OCI-LY1 (cell line): ENCODE data around the gene TERB1.

Experiments
- H2AFZ ChIP-seq: fragments of 200-600 bp; sonication (generic), shearing (Covaris generic); 2 replicates; pipeline ENCODE4 v1.6.0; 2014; ENCODE audit warnings: antibody characterized with exemption, mild to moderate bottlenecking, low read length
- H3F3A ChIP-seq: fragments of 200-600 bp; sonication (generic), shearing (Covaris generic); 2 replicates; pipeline ENCODE4 v1.6.0; 2014; ENCODE audit warnings: mild to moderate bottlenecking, antibody characterized with exemption, low read length, moderate library complexity; ENCODE audit not compliant: insufficient read depth
- H3K27ac ChIP-seq: fragments of 200-600 bp; sonication (generic); 2 replicates; pipeline ENCODE4 v1.5.1; 2014; ENCODE audit warnings: low read length, mixed run types, mild to moderate bottlenecking, low read depth; ENCODE audit not compliant: poor library complexity, severe bottlenecking
- H3K27me3 ChIP-seq: fragments of 200-600 bp; sonication (generic); 2 replicates; pipeline ENCODE4 v1.6.0; 2014; ENCODE audit warnings: antibody characterized with exemption, mild to moderate bottlenecking, low read length, moderate library complexity; ENCODE audit not compliant: insufficient read depth
- H3K36me3 ChIP-seq: fragments of 200-600 bp; sonication (generic); 2 replicates; pipeline ENCODE4 v1.6.1; 2014; ENCODE audit warnings: mild to moderate bottlenecking, antibody characterized with exemption, low read length, moderate library complexity, mixed read lengths; ENCODE audit not compliant: insufficient read depth
- H3K4me1 ChIP-seq: fragments of 200-600 bp; sonication (generic); 2 replicates; pipeline ENCODE4 v1.5.1; 2014; ENCODE audit warnings: mild to moderate bottlenecking, low read length, moderate library complexity; ENCODE audit not compliant: insufficient read depth, severe bottlenecking
- H3K4me2 ChIP-seq: fragments of 200-600 bp; sonication (generic), shearing (Covaris generic); 2 replicates; pipeline ENCODE4 v1.6.1; 2014; ENCODE audit warnings: low read length
- H3K4me3 ChIP-seq: fragments of 200-600 bp; sonication (generic); 2 replicates; pipeline ENCODE4 v1.5.1; 2014; ENCODE audit warnings: low read length, low read depth, mild to moderate bottlenecking, mixed read lengths; ENCODE audit not compliant: poor library complexity, severe bottlenecking
- H3K79me2 ChIP-seq: fragments of 200-600 bp; shearing (Covaris generic); 2 replicates; pipeline ENCODE4 v1.6.1; 2016; ENCODE audit warnings: mixed run types, low read length, mixed read lengths; ENCODE audit not compliant: insufficient read depth
- H3K9ac ChIP-seq: fragments of 200-600 bp; sonication (generic), shearing (Covaris generic); 2 replicates; pipeline ENCODE4 v1.6.1; 2014; ENCODE audit warnings: mild to moderate bottlenecking, low read length, mixed read lengths
- H3K9me2 ChIP-seq: fragments of 200-600 bp; sonication (generic), shearing (Covaris generic); 2 replicates; pipeline ENCODE4 v1.6.1; 2014; ENCODE audit warnings: low read depth, mild to moderate bottlenecking, low read length, mixed read lengths
- H3K9me3 ChIP-seq: fragments of 200-600 bp; shearing (Covaris generic); 2 replicates; pipeline ENCODE4 v1.6.1; 2014; ENCODE audit warnings: low read length, mixed read lengths
- H4K20me1 ChIP-seq: fragments of 200-600 bp; sonication (generic), shearing (Covaris generic); 2 replicates; pipeline ENCODE4 v1.6.0; 2016; ENCODE audit warnings: mild to moderate bottlenecking, low read length; ENCODE audit not compliant: insufficient read depth
- CTCF ChIP-seq: fragments of 200-600 bp; sonication (generic), shearing (Covaris generic); IDR thresholded peaks from 2 replicates; pipeline ENCODE4 v1.5.1; 2017; ENCODE audit warnings: mild to moderate bottlenecking, antibody characterized with exemption, low read length, moderate library complexity, mixed read lengths
- EZH2 ChIP-seq: fragments of 200-600 bp; sonication (generic), shearing (Covaris generic); IDR thresholded peaks from 2 replicates; pipeline ENCODE4 v1.8.0; 2017; ENCODE audit warnings: borderline replicate concordance, mixed run types, mild to moderate bottlenecking, antibody characterized with exemption, low read length, moderate library complexity, mixed read lengths

Gene TERB1

GRCh38 chr16:66814734-66815133, 13.3 kb upstream of the TERB1 start:
- TF ChIP-seq EZH2: no peak
- no peak for TF ChIP-seq CTCF
- no peak overlapping the region for H3K4me2 ChIP-seq
- no peaks in the 10 kb centered on the region for H3K79me2 ChIP-seq
- no peaks in the 10 kb centered on the region for H3K27me3 ChIP-seq
- no peak overlapping the region for H3K4me3 ChIP-seq
- no peaks in the 10 kb centered on the region for H3F3A ChIP-seq
- no peak overlapping the region for H3K27ac ChIP-seq
- no peaks in the 10 kb centered on the region for H3K9me2 ChIP-seq
- H3K9ac ChIP-seq: no peak overlapping the region
- no peak overlapping the region for H2AFZ ChIP-seq
- peaks cover 92% of the 10 kb centered on the region for H3K36me3 ChIP-seq
- no peaks in the 10 kb centered on the region for H3K4me1 ChIP-seq
- H4K20me1 ChIP-seq: no peaks in the 10 kb centered on the region
- H3K9me3 ChIP-seq: no peaks in the 10 kb centered on the region

DNA sequence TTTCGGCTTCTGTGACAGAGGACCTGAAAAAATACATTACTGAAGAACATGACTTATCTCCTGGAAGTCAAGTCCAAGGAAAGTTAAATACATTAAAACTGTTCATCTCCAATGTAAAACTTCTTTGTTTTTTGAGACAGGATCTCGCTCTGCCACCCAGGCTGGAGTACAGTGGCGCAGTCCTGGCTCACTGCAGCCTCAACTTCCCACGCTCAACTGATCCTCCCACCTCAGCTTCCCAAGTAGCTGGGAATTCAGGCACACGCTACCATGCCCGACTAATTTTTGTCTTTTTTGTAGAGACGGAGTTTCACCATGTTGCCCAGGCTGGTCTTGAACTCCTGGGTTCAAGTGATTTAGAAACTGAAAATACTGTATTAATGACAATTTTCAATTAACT, 9.7 kb upstream of the TERB1 start:
- H2AFZ ChIP-seq: no peak overlapping the region

DNA sequence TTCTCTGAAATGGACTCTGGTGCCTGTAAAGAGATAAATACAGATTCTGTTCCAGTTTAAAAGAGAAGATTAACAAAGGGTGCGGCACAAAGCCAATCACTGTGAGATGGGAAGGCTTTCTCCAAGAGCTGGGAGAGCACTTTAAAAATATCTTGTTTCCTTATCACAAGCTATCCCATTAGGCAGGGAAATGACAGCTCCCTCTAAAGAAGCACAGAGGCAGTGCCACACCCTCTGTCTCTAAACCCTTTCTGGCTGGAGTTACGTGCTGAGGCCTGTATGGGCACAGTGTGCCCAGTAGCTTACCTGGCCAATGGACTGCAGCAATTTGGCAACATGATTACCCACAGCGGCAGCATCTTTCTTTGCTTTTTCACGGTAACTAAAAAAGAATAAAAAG, 9.0 kb upstream of the TERB1 start:
- H3F3A ChIP-seq: no peaks in the 10 kb centered on the region
- H3K9ac ChIP-seq: no peak overlapping the region
- H3K4me2 ChIP-seq: no peak overlapping the region
- no peak overlapping the region for H3K27ac ChIP-seq
- no peak overlapping the region for H2AFZ ChIP-seq
- H3K79me2 ChIP-seq: no peaks in the 10 kb centered on the region
- H3K36me3 ChIP-seq: peaks cover 89% of the 10 kb centered on the region
- no peaks in the 10 kb centered on the region for H3K9me2 ChIP-seq
- no peaks in the 10 kb centered on the region for H4K20me1 ChIP-seq
- TF ChIP-seq CTCF: no peak
- no peak for TF ChIP-seq EZH2
- H3K4me1 ChIP-seq: no peaks in the 10 kb centered on the region
- H3K27me3 ChIP-seq: no peaks in the 10 kb centered on the region
- no peak overlapping the region for H3K4me3 ChIP-seq
- H3K9me3 ChIP-seq: no peaks in the 10 kb centered on the region

More for the DNA sequence above, 9.7 kb upstream of the TERB1 start:
- Histone ChIP-seq H3F3A (no peaks in the 10 kb centered on the region), H3K27ac (no peak overlapping the region), H3K4me3 (no peak overlapping the region), H3K4me2 (no peak overlapping the region), H3K79me2 (no peaks in the 10 kb centered on the region), H4K20me1 (no peaks in the 10 kb centered on the region), H3K36me3 (peaks cover 89% of the 10 kb centered on the region), H3K27me3 (no peaks in the 10 kb centered on the region), H3K9me3 (no peaks in the 10 kb centered on the region), H3K4me1 (no peaks in the 10 kb centered on the region), H3K9ac (no peak overlapping the region), H3K9me2 (no peaks in the 10 kb centered on the region)
- no peak for TF ChIP-seq EZH2
- no peak for TF ChIP-seq CTCF
